Measurements from ENCODE around the gene ADGRL2.
A peak's percentile ranks its signal among the peaks of the same experiment; 100 is the strongest.

Gene ADGRL2

GRCh38 chr1:81800695-81801650 lies at the start of gene ADGRL2:
ADGRL2 (plus strand) TSS chr1:81800934; CDS start chr1:81836985, 36,051 bp downstream.
- Histone ChIP-seq H3K4me3 (ENCODE audit: low read depth in 1 of 2, low read length in 1 of 2) (peak within 1 kb of the TSS in 1 of 2 experiments; percentile 7), H3K27me3 (peaks cover 100% of the 10 kb centered on the region), H3K36me3 (no peaks in the 10 kb centered on the region), H3K27ac (no peak within 1 kb of the TSS), H3K4me1 (ENCODE audit: control insufficient read depth in 1 of 2, insufficient read depth in 1 of 2, low read depth in 1 of 2, low read length in 1 of 2) (peaks cover 4 to 5% of the 10 kb centered on the region in 2 experiments), H3K9me3 (no peaks in the 10 kb centered on the region)
- no peak for TF ChIP-seq CTCF (IDR thresholded peaks at IDR 0.05)

- Histone ChIP-seq H3K27ac (no peak overlapping the region), H3K9me3 (no peaks in the 10 kb centered on the region), H3K4me1 (ENCODE audit: control insufficient read depth in 1 of 2, insufficient read depth in 1 of 2, low read depth in 1 of 2, low read length in 1 of 2) (no peaks in the 10 kb centered on the region), H3K27me3 (no peaks in the 10 kb centered on the region), H3K4me3 (ENCODE audit: low read depth in 1 of 2, low read length in 1 of 2) (no peak overlapping the region), H3K36me3 (no peaks in the 10 kb centered on the region)
- TF ChIP-seq CTCF (IDR thresholded peaks at IDR 0.05), result no peak
Measured at GRCh38 chr1:81752840-81753239, 47.9 kb upstream of the ADGRL2 start.

GRCh38 chr1:81754424-81754823 lies 46.3 kb upstream of the ADGRL2 start:
- H3K4me1 ChIP-seq (ENCODE audit: control insufficient read depth in 1 of 2, insufficient read depth in 1 of 2, low read depth in 1 of 2, low read length in 1 of 2), result no peaks in the 10 kb centered on the region
- H3K9me3 ChIP-seq, result no peaks in the 10 kb centered on the region
- no peaks in the 10 kb centered on the region for H3K27me3 ChIP-seq
- TF ChIP-seq CTCF (IDR thresholded peaks at IDR 0.05), result no peak
- no peak overlapping the region for H3K4me3 ChIP-seq (ENCODE audit: low read depth in 1 of 2, low read length in 1 of 2)
- no peak overlapping the region for H3K27ac ChIP-seq
- H3K36me3 ChIP-seq, result no peaks in the 10 kb centered on the region

- TF ChIP-seq CTCF (IDR thresholded peaks at IDR 0.05), result no peak
- H3K36me3 ChIP-seq, result no peaks in the 10 kb centered on the region
- no peaks in the 10 kb centered on the region for H3K27me3 ChIP-seq
- H3K9me3 ChIP-seq, result no peaks in the 10 kb centered on the region
- no peaks in the 10 kb centered on the region for H3K4me1 ChIP-seq (ENCODE audit: control insufficient read depth in 1 of 2, insufficient read depth in 1 of 2, low read depth in 1 of 2, low read length in 1 of 2)
- H3K27ac ChIP-seq, result no peak overlapping the region
- H3K4me3 ChIP-seq (ENCODE audit: low read depth in 1 of 2, low read length in 1 of 2), result no peak overlapping the region
Measured at GRCh38 chr1:81756872-81757271, 43.9 kb upstream of the ADGRL2 start.

- Histone ChIP-seq H3K27ac (no peak overlapping the region), H3K9me3 (no peaks in the 10 kb centered on the region), H3K36me3 (no peaks in the 10 kb centered on the region), H3K4me3 (ENCODE audit: low read depth in 1 of 2, low read length in 1 of 2) (no peak overlapping the region), H3K4me1 (ENCODE audit: control insufficient read depth in 1 of 2, insufficient read depth in 1 of 2, low read depth in 1 of 2, low read length in 1 of 2) (no peaks in the 10 kb centered on the region), H3K27me3 (no peaks in the 10 kb centered on the region)
- no peak for TF ChIP-seq CTCF (IDR thresholded peaks at IDR 0.05)
Measured at GRCh38 chr1:81757398-81758020, 43.2 kb upstream of the ADGRL2 start.
